HG02571 (cell line): ENCODE measurements around the gene GRB10.
"Not testable (repeated sequence)": the region's sequence is repeated elsewhere in the genome, so short reads cannot be mapped to it uniquely, and the experiment has no call there.

Experiments used
- ATAC-seq: cut with Tn5 transposase; IDR thresholded peaks from one replicate; pipeline ENCODE4 v1.9.1; 2021; ENCODE audit warnings: mild to moderate bottlenecking, moderate library complexity; ENCODE audit not compliant: unreplicated experiment

GRB10 gene

DNA sequence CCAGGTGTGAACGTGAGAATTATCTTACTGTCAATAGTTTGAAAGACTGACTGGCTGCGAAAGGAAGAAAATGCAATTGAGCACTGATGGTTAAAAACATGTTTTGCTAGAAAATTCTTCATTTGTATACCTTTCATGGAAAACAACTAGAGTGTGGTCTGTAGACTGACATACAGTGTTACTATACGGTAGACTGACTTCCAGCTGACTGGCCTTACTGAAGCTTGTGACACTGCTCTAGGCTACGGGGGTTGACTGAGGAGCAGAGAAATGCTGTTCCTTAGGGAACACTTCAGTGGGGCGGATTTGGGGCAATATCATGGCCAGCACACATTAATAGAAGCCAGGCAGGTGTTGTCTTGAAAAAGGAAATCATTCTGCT lies 191.6 kb downstream of the GRB10 start:
- no peak for ATAC-seq

DNA sequence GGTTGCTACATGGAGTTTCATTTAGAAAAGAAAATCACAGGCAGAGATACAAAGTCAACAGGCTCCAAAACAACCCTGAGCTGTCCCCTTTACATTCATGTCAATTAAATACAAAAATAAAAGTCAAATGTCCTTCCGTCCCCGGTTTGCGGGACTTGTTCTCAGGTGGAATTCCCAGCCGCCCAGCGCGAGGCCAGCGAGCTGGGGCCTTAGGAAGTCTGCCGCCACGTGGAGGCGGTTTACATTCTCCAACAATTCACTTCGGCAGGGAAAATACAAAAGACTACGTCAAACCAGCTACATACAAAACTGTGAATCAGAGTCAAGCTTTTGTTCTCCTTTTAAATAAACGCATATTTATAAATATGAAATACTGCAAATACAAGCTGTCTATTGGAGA lies 192.2 kb downstream of the GRB10 start:
- ATAC-seq: no peak

GRCh38 chr7:50589364-50589763 lies 193.3 kb downstream of the GRB10 start:
- no peak for ATAC-seq

DNA sequence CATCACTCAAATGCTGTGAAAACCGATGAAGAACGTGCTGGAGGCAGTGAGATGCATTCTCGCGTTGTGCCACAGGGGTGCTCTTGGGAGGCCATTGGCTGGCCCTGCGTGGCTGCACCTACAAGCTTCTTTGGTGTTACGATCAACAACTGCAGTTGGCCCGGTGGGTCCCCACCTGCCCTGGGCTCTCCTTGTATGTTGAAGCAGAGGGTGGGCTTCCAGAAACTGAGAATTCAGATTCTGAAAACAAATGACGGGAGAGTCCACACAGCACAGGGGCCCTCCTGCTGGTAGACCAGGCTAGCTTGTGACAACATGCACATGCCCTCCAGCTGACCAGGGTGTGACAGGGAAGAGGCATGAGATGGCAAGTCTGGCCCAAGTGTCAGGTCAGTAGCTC lies 193.8 kb downstream of the GRB10 start:
- ATAC-seq: no peak

DNA sequence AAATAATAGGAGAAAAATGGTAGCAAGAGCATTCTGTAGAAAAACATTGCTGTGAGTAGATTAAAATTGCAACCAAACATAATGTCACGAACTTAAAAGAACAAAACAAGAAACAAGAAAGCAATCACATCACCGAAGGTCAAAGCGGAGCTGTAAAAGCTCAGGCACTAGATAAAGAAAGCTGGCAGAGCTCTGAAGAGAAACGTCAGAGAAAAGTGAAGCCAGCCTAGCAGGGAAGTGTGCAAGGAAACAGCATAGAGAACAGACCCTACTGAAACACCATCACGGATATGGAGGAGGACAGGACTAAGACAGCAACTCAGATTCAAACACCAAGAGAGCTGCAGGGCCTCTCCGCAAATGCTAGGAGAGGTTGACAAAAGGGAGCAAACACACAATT lies 195.0 kb downstream of the GRB10 start:
- ATAC-seq: no peak

- no peak for ATAC-seq
Observed at GRCh38 chr7:50584793-50585408, 197.8 kb downstream of the GRB10 start.

DNA sequence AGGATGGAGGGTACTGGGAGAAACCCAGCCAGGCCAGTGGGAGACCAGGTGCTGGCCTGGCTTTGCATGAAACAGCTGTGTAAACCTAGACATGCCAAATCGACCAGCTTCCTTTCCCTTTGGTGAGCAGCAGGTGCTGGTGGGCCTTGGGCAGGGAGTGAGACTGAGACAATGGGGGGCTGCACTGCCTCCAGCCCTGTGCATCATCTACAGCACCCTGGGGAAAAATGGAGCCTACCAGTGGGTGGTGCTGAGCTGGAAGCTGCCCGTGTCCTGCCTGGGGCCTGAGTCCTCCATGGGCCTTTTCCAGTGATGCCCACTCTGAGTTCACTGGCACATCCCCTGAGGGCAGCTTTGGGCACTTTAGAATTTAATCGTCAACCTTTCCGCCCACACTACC lies 198.3 kb downstream of the GRB10 start:
- ATAC-seq: no peak

GRCh38 chr7:50583295-50583694 lies 199.4 kb downstream of the GRB10 start:
- not testable (repeated sequence) for ATAC-seq

- ATAC-seq: not testable (repeated sequence)
Observed at GRCh38 chr7:50582271-50582670, 200.4 kb downstream of the GRB10 start.

GRCh38 chr7:50580666-50581065 lies 202.0 kb downstream of the GRB10 start:
- not testable (repeated sequence) for ATAC-seq

- ATAC-seq: no peak
Observed at GRCh38 chr7:50580057-50580456, 202.6 kb downstream of the GRB10 start.

GRCh38 chr7:50578105-50578504 lies 204.6 kb downstream of the GRB10 start:
- not testable (repeated sequence) for ATAC-seq

GRCh38 chr7:50577569-50577968 lies 205.1 kb downstream of the GRB10 start:
- ATAC-seq: no peak

DNA sequence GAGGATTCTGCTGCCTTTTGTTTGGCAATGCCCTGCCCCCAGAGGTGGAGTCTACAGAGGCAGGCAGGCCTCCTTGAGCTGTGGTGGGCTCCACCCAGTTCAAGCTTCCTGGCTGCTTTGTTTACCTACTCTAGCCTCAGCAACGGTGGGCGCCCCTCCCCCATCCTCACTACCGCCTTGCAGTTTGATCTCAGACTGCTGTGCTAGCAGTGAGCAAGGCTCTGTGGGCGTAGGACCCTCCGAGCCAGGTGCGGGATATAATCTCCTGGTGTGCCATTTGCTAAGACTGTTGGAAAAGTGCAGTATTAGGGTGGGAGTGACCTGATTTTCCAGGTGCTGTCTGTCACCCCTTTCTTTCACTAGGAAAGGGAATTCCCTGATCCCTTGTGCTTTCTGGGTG lies 206.3 kb downstream of the GRB10 start:
- ATAC-seq: not testable (repeated sequence)

- ATAC-seq: no peak
Observed at GRCh38 chr7:50567715-50568261, 214.9 kb downstream of the GRB10 start.

- no peak for ATAC-seq
Observed at GRCh38 chr7:50565977-50566376, 216.7 kb downstream of the GRB10 start.

- ATAC-seq: no peak
Observed at GRCh38 chr7:50565559-50565916, 217.2 kb downstream of the GRB10 start.

DNA sequence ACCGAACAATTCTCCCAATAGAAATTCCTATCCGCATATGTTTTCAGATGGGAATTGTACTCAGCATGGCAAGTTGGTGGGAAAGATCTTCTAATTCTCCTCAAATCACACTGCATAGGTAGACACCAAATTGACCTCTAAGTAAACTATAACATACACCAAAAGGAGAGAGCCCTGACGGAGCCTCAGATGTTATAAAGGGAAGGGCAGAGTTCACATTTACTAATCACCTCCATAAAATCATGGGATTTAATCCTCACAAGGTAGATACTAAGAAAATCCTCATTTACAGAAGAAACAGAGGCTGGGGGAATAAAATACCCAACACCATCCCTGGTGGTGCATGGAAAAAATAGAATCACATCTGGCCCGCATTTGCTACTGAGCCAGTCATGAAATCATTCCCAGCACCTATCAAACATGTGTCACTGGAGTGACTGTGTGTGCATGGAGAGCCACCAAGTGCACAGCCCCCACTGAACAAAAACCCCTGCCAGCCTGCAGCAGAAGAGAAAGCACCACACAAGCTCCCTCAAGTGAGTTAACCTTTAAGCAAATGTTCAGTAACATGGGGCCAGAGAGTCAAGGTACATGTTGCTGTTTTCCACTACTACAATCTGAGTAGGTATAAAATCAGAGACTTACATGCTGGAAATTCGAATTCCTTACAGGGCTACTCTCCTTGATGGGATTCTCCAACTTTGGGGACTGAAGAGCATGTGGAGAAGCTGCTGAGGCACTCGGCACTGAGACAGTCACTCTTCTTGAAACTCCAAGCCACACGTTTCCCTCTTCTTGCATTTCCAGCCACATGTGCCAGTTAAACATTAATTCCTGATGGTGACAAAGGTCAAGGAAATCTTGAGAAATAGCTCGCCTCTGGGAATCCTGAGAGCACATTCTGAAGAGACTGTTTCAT lies 217.8 kb downstream of the GRB10 start, which contains the start of gene DDC:
Gene DDC (minus strand): TSS at position 766 of the 919 bp plus-strand sequence. CDS start 21,320 bp downstream, outside the sequence.
- ATAC-seq: no peak

DNA sequence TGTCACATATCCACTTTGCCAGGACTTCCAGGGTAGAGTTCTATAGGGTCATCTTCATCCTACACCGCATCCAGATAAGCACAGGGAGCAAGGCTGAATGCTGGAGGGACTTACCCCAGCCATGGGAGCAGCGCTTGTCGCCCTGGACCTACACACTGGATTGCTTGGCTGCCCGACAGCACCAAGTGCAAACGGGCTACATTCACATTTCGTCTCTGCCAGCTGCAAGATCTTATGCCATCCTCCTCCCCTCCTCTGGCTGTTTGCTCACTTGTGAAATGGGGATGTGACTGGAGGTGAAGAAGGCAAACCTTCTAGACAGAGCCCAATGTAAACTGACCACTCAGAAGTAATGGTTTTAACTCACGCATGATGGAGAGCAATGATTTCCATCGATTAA lies 218.5 kb downstream of the GRB10 start:
- no peak for ATAC-seq

- ATAC-seq: no peak
Observed at GRCh38 chr7:50562136-50562535, 220.6 kb downstream of the GRB10 start.

DNA sequence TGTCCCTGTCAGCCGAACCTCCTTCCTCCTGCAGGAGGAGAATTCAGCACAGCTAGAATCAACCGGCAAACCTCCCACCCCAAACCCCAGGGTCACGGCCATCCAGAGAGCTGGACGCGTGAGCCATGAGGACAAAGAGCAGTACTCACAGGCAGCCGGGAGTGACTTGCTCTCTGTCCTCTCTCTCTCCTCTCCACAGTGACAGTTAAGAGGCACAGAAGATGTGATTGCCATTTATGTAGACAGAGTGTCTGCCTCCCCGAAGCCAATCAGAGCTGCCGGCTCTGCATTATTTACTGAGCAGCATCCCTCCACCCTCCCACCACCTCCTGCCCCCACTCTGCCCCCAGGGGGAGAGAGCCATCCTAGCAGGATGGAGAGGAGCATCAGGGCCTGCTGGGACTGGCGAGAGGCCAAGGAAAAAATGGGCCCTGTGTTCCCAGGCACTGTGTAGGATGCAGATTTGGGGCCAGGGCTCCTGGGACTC lies 221.8 kb downstream of the GRB10 start:
- ATAC-seq: no peak

- ATAC-seq: no peak
Observed at GRCh38 chr7:50559881-50560280, 222.8 kb downstream of the GRB10 start.
